Measurements from ENCODE around the gene ALDH3B2. TPM values are rescaled to one million over a fixed set of nuclear protein-coding genes. Genes with fewer than 3 reads are reported as not detected.
A peak's percentile ranks its signal among the peaks of the same experiment; 100 is the strongest.
"Not testable (repeated sequence)": the region's sequence is repeated elsewhere in the genome, so short reads cannot be mapped to it uniquely, and the experiment has no call there.

ALDH3B2 gene
- total and polyA plus RNA-seq, 8 donors: 0.89 to 23.5 TPM; not detected in 6

- Histone ChIP-seq H3K4me1 (peaks cover 15 to 40% (median 36%) of the 10 kb centered on the region in 4 donors), H3K4me3 (no peak overlapping the region), H3K27me3 (no peaks in the 10 kb centered on the region), H3K9me3 (no peaks in the 10 kb centered on the region), H3K27ac (no peak overlapping the region), H3K36me3 (no peaks in the 10 kb centered on the region)
- WGBS, 5 donors: 85 to 93% (median 91%) methylated on average over 6 to 15 of the region's 15 CpGs
- DNase-seq: peak in 1 of 2 donors; percentile 10
- intact Hi-C loops (cut with DNase I; ENCODE audit: low total_unique reads): no loop called here
- TF ChIP-seq POLR2AphosphoS5 (IDR thresholded peaks at IDR 0.05) (no peak), CTCF (IDR thresholded peaks at IDR 0.05) (no peak)
Measured at GRCh38 chr11:67627812-67628624, 46.4 kb downstream of the ALDH3B2 start.

GRCh38 chr11:67627441-67627811 is 47.0 kb downstream of the ALDH3B2 start:
- Histone ChIP-seq H3K27me3 (no peaks in the 10 kb centered on the region), H3K36me3 (no peaks in the 10 kb centered on the region), H3K4me1 (peaks cover 15 to 34% (median 31%) of the 10 kb centered on the region in 4 donors), H3K4me3 (no peak overlapping the region), H3K27ac (no peak overlapping the region), H3K9me3 (no peaks in the 10 kb centered on the region)
- intact Hi-C loops (cut with DNase I; ENCODE audit: low total_unique reads): no loop called here
- TF ChIP-seq POLR2AphosphoS5 (IDR thresholded peaks at IDR 0.05): no peak
- TF ChIP-seq EP300 (IDR thresholded peaks at IDR 0.05): no peak
- no peak for TF ChIP-seq CTCF (IDR thresholded peaks at IDR 0.05)
- no peak for TF ChIP-seq POLR2A (IDR thresholded peaks at IDR 0.05)
- WGBS, 5 donors: 89 to 98% (median 95%) methylated on average over 4 to 6 of the region's 6 CpGs
- DNase-seq: no peak

- H3K27ac ChIP-seq: no peak overlapping the region
- DNase-seq: no peak
- no peak overlapping the region for H3K4me3 ChIP-seq
- no peaks in the 10 kb centered on the region for H3K9me3 ChIP-seq
- H3K36me3 ChIP-seq: no peaks in the 10 kb centered on the region
- intact Hi-C loops (cut with DNase I; ENCODE audit: low total_unique reads): no loop called here
- no peaks in the 10 kb centered on the region for H3K27me3 ChIP-seq
- TF ChIP-seq CTCF (IDR thresholded peaks at IDR 0.05) (no peak), POLR2A (IDR thresholded peaks at IDR 0.05) (no peak), POLR2AphosphoS5 (IDR thresholded peaks at IDR 0.05) (no peak), EP300 (IDR thresholded peaks at IDR 0.05) (no peak)
- peaks cover 15 to 30% (median 27%) of the 10 kb centered on the region in 4 donors for H3K4me1 ChIP-seq
- WGBS, 5 donors: 92 to 96% (median 94%) methylated on average over 9 to 10 of the region's 10 CpGs
Measured at GRCh38 chr11:67626970-67627369, 47.5 kb downstream of the ALDH3B2 start.

GRCh38 chr11:67626131-67626833 is 48.1 kb downstream of the ALDH3B2 start:
- H3K9me3 ChIP-seq; H3K27ac ChIP-seq; H3K27me3 ChIP-seq; DNase-seq; intact Hi-C loops (cut with DNase I; ENCODE audit: low total_unique reads); H3K4me3 ChIP-seq; H3K36me3 ChIP-seq: not testable (repeated sequence)
- H3K4me1 ChIP-seq: peaks cover 15 to 23% (median 20%) of the 10 kb centered on the region in 4 donors
- WGBS, 5 donors: 71 to 94% (median 81%) methylated on average over 9 to 10 of the region's 10 CpGs

- intact Hi-C loops (cut with DNase I; ENCODE audit: low total_unique reads); H3K27ac ChIP-seq; H3K9me3 ChIP-seq; H3K4me3 ChIP-seq; H3K36me3 ChIP-seq; H3K4me1 ChIP-seq; H3K27me3 ChIP-seq; DNase-seq: not testable (repeated sequence)
- 93 to 97% (median 94%) methylated on average over 1 of the region's 1 CpG for WGBS, 5 donors
Measured at GRCh38 chr11:67623795-67624194, 50.6 kb downstream of the ALDH3B2 start.

GRCh38 chr11:67622905-67623304 is 51.5 kb downstream of the ALDH3B2 start:
- intact Hi-C loops (cut with DNase I; ENCODE audit: low total_unique reads); H3K27me3 ChIP-seq; H3K36me3 ChIP-seq; H3K9me3 ChIP-seq; H3K27ac ChIP-seq; H3K4me1 ChIP-seq; H3K4me3 ChIP-seq; DNase-seq: not testable (repeated sequence)
- 57 to 68% (median 60%) methylated on average over 6 to 7 of the region's 7 CpGs for WGBS, 5 donors

- H3K27me3 ChIP-seq; intact Hi-C loops (cut with DNase I; ENCODE audit: low total_unique reads): not testable (repeated sequence)
Measured at GRCh38 chr11:67621928-67622327, 52.5 kb downstream of the ALDH3B2 start.

GRCh38 chr11:67620621-67621020 is 53.8 kb downstream of the ALDH3B2 start:
- WGBS, 5 donors: 85 to 91% (median 89%) methylated on average over 13 of the region's 13 CpGs
- H3K36me3 ChIP-seq; DNase-seq; H3K9me3 ChIP-seq; intact Hi-C loops (cut with DNase I; ENCODE audit: low total_unique reads); H3K4me1 ChIP-seq; H3K4me3 ChIP-seq; H3K27ac ChIP-seq: not testable (repeated sequence)
- peaks cover 0 to 13% (median 0%) of the 10 kb centered on the region in 3 donors for H3K27me3 ChIP-seq

More at GRCh38 chr11:67621928-67622327, 52.5 kb downstream of the ALDH3B2 start:
- WGBS, 5 donors: 55 to 76% (median 73%) methylated on average over 3 of the region's 3 CpGs
- H3K4me3 ChIP-seq, H3K27ac ChIP-seq, H3K9me3 ChIP-seq, DNase-seq, H3K36me3 ChIP-seq, H3K4me1 ChIP-seq: not testable (repeated sequence)

Measured in stomach (tissue), 9 donors.